ENCODE data around the gene AKNA.

DNA sequence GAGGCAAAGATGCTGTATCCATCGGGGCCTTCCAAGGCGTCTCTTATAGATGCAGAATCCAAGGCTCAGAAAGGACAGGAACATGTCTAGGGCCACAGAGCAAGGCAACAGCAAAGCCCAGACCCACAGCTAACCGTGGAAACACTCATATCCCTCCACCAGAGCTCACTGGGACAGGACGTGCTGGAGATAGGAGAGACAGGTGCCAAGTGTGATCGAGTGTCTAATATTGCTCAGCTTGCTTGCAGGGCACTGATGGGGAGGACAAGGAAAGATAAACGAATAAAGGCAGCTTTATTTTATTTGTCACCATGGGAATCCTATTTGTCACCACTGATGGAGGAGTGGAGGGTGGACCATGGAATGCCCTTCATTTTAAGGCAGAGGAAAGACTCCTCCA is 44.0 kb upstream of the AKNA start:
- TF ChIP-seq, protein P1, sequence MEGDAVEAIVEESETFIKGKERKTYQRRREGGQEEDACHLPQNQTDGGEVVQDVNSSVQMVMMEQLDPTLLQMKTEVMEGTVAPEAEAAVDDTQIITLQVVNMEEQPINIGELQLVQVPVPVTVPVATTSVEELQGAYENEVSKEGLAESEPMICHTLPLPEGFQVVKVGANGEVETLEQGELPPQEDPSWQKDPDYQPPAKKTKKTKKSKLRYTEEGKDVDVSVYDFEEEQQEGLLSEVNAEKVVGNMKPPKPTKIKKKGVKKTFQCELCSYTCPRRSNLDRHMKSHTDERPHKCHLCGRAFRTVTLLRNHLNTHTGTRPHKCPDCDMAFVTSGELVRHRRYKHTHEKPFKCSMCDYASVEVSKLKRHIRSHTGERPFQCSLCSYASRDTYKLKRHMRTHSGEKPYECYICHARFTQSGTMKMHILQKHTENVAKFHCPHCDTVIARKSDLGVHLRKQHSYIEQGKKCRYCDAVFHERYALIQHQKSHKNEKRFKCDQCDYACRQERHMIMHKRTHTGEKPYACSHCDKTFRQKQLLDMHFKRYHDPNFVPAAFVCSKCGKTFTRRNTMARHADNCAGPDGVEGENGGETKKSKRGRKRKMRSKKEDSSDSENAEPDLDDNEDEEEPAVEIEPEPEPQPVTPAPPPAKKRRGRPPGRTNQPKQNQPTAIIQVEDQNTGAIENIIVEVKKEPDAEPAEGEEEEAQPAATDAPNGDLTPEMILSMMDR (IDR thresholded peaks at IDR 0.05): no peak
- TF ChIP-seq POLR2A (IDR thresholded peaks at IDR 0.05) (no peak), EP300 (IDR thresholded peaks at IDR 0.05) (no peak)

All from sigmoid colon (tissue), 4 donors.